GM23248 (cell line): ENCODE data around the gene KCNMA1. TPM values are rescaled to one million over a fixed set of nuclear protein-coding genes. Genes with fewer than 3 reads are reported as not detected.

Source experiments
- DNase-seq: peaks from one replicate; pipeline ENCODE4 v3.0.0-alpha.2; 2015
- H2AFZ ChIP-seq: fragments of 200-600 bp; sonication (generic); 2 replicates; pipeline ENCODE4 v1.6.1; 2016; ENCODE audit warnings: antibody characterized with exemption
- H3F3A ChIP-seq: fragments of 200-600 bp; sonication (generic); 2 replicates; pipeline ENCODE4 v1.6.1; 2016; ENCODE audit warnings: mild to moderate bottlenecking, antibody characterized with exemption, mixed run types; ENCODE audit not compliant: insufficient read depth
- H3K27ac ChIP-seq: fragments of 200-600 bp; sonication (generic); 2 replicates; pipeline ENCODE4 v1.5.1; 2016; ENCODE audit warnings: mild to moderate bottlenecking
- H3K27me3 ChIP-seq: fragments of 200-600 bp; sonication (generic); replicated peaks from 2 replicates; pipeline ENCODE4 v1.6.1; 2016; ENCODE audit warnings: mild to moderate bottlenecking; ENCODE audit not compliant: insufficient read depth
- H3K36me3 ChIP-seq: fragments of 200-600 bp; sonication (generic); 2 replicates; pipeline ENCODE4 v1.6.1; 2016; ENCODE audit warnings: low read depth, mild to moderate bottlenecking
- H3K4me1 ChIP-seq: fragments of 200-600 bp; sonication (generic); 2 replicates; pipeline ENCODE4 v1.6.1; 2016; ENCODE audit warnings: mild to moderate bottlenecking; ENCODE audit not compliant: insufficient read depth
- H3K4me2 ChIP-seq: fragments of 200-600 bp; sonication (generic); one replicate; pipeline ENCODE4 v1.6.1; 2016; ENCODE audit warnings: mild to moderate bottlenecking; ENCODE audit not compliant: unreplicated experiment
- H3K4me3 ChIP-seq: fragments of 200-600 bp; sonication (generic); 2 replicates; pipeline ENCODE4 v1.5.1; 2016; ENCODE audit warnings: mild to moderate bottlenecking
- H3K79me2 ChIP-seq: fragments of 200-600 bp; sonication (generic); 2 replicates; pipeline ENCODE4 v1.6.1; 2016; ENCODE audit warnings: mild to moderate bottlenecking; ENCODE audit not compliant: insufficient read depth
- H3K9ac ChIP-seq: fragments of 200-600 bp; sonication (generic); 2 replicates; pipeline ENCODE4 v1.6.1; 2016; ENCODE audit warnings: mild to moderate bottlenecking
- H3K9me2 ChIP-seq: fragments of 200-600 bp; sonication (generic); 2 replicates; pipeline ENCODE4 v1.6.1; 2016; ENCODE audit warnings: mixed run types, mild to moderate bottlenecking, moderate library complexity; ENCODE audit not compliant: insufficient read depth
- H3K9me3 ChIP-seq: fragments of 200-600 bp; sonication (generic); one replicate; pipeline ENCODE4 v1.6.1; 2017; ENCODE audit warnings: low read depth
- H4K20me1 ChIP-seq: fragments of 200-600 bp; sonication (generic); 2 replicates; pipeline ENCODE4 v1.6.0; 2016; ENCODE audit not compliant: insufficient read depth
- EZH2 ChIP-seq: fragments of 200-600 bp; sonication (generic); IDR thresholded peaks from 2 replicates; pipeline ENCODE4 v1.6.1; 2018; ENCODE audit warnings: antibody characterized with exemption, mild to moderate bottlenecking; ENCODE audit not compliant: insufficient read depth, poor library complexity, severe bottlenecking
- EZH2phosphoT487 ChIP-seq: fragments of 200-600 bp; sonication (generic); IDR thresholded peaks from 2 replicates; pipeline ENCODE4 v1.6.1; 2018; ENCODE audit warnings: antibody characterized with exemption, moderate library complexity, mild to moderate bottlenecking, low read depth; ENCODE audit not compliant: insufficient read depth
- WGBS, 2 experiments: methylation state at CpG; one replicate each; pipeline ENCODE4 v1.1.6; 2015 to 2017; ENCODE audit warnings: low lambda C conversion rate in 2 of 2, low coverage in 1 of 2; ENCODE audit errors: missing lambda C conversion rate in 2 of 2; 5-methylcytosine and 5-hydroxymethylcytosine counted together
- in situ Hi-C: fragments of 300-500 bp; cut with MboI; formaldehyde crosslinking; loops from 2 replicates; pipeline ENCODE4 v1.15.0; 2020
- polyA plus RNA-seq: library from polyadenylated mRNA; unstranded; fragments of >200 nt; fragmentation: Nextera tagmentation; extraction: Ambion mirVana; gene quantifications from 2 replicates; pipeline ENCODE4 v1.2.1, GENCODE V29; 2016
- total RNA-seq: library from RNA; depleted of rRNA; stranded (reverse); fragments of >200 nt; shearing (Covaris generic); gene quantifications from 2 replicates; pipeline ENCODE4 v1.2.3, GENCODE V29; 2014

KCNMA1 gene
- total and polyA plus RNA-seq, 2 experiments from 2014 or later, result 14.2 to 25.1 TPM

GRCh38 chr10:77097625-77098024 lies 540.0 kb downstream of the KCNMA1 start:
- Histone ChIP-seq H3K27ac (no peak overlapping the region), H3K9ac (no peak overlapping the region), H3K9me2 (no peaks in the 10 kb centered on the region), H3K36me3 (no peaks in the 10 kb centered on the region), H3K4me1 (no peaks in the 10 kb centered on the region), H3K4me3 (no peak overlapping the region), H2AFZ (no peak overlapping the region), H3F3A (no peaks in the 10 kb centered on the region), H3K27me3 (no peaks in the 10 kb centered on the region), H3K9me3 (no peaks in the 10 kb centered on the region), H3K4me2 (no peak overlapping the region), H4K20me1 (no peaks in the 10 kb centered on the region), H3K79me2 (no peaks in the 10 kb centered on the region)
- 93 to 100% methylated on average over 1 of the region's 1 CpG for WGBS, 2 experiments
- no peak for DNase-seq
- in situ Hi-C loops, result no loop called here
- no peak for TF ChIP-seq EZH2phosphoT487
- TF ChIP-seq EZH2, result no peak

DNA sequence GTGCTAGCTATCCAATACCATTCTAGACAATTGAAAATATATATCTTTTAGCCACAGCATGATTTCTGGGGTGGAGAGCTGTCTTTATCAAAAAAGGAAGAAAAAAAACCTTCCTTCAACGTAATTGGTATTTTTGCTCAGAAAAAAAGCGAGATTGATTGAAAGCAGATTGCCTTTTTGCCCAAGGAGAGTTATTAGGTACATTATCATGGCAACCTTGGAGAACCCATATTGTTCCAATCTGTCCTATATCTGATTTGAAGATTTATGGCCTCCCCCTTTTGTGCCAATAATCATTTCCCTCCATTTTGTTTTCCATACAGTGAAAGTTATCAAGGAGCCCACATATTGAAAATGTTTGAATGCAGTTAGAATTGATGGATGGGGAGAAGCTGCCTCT lies 544.5 kb downstream of the KCNMA1 start:
- Histone ChIP-seq H3K79me2 (no peaks in the 10 kb centered on the region), H3K27me3 (no peaks in the 10 kb centered on the region), H3K9ac (no peak overlapping the region), H3K36me3 (no peaks in the 10 kb centered on the region), H3K27ac (no peak overlapping the region), H3F3A (no peaks in the 10 kb centered on the region), H2AFZ (no peak overlapping the region), H4K20me1 (no peaks in the 10 kb centered on the region), H3K9me3 (no peaks in the 10 kb centered on the region), H3K4me3 (no peak overlapping the region), H3K9me2 (no peaks in the 10 kb centered on the region), H3K4me1 (no peaks in the 10 kb centered on the region), H3K4me2 (no peak overlapping the region)
- in situ Hi-C loops, result no loop called here
- DNase-seq, result no peak
- no peak for TF ChIP-seq EZH2
- TF ChIP-seq EZH2phosphoT487, result no peak
- 94 to 96% methylated on average over 2 of the region's 2 CpGs for WGBS, 2 experiments

- no peaks in the 10 kb centered on the region for H3K9me2 ChIP-seq
- no peak overlapping the region for H3K4me2 ChIP-seq
- no peaks in the 10 kb centered on the region for H3K27me3 ChIP-seq
- no peaks in the 10 kb centered on the region for H3K79me2 ChIP-seq
- DNase-seq, result no peak
- H3F3A ChIP-seq, result no peaks in the 10 kb centered on the region
- no peak overlapping the region for H3K27ac ChIP-seq
- TF ChIP-seq EZH2, result no peak
- no peak for TF ChIP-seq EZH2phosphoT487
- H3K4me1 ChIP-seq, result peaks cover 5% of the 10 kb centered on the region; the same call in 1 of the 2 replicates
- H2AFZ ChIP-seq, result no peak overlapping the region
- in situ Hi-C loops, result no loop called here
- H3K4me3 ChIP-seq, result no peak overlapping the region
- no peaks in the 10 kb centered on the region for H4K20me1 ChIP-seq
- WGBS, 2 experiments, result 86 to 87% methylated on average over 6 of the region's 6 CpGs
- H3K9me3 ChIP-seq, result no peaks in the 10 kb centered on the region
- H3K9ac ChIP-seq, result no peak overlapping the region
- H3K36me3 ChIP-seq, result no peaks in the 10 kb centered on the region
These were observed 545.9 kb downstream of the KCNMA1 start for GRCh38 chr10:77091597-77092165.

GRCh38 chr10:77090381-77091356 lies 546.9 kb downstream of the KCNMA1 start:
- peaks cover 5% of the 10 kb centered on the region; the same call in 1 of the 2 replicates for H3K4me1 ChIP-seq
- 82% methylated on average over 17 of the region's 17 CpGs for whole genome bisulfite sequencing, 2 experiments

More at GRCh38 chr10:77090381-77091356, 546.9 kb downstream of the KCNMA1 start:
- no peak for TF ChIP-seq EZH2
- Histone ChIP-seq H3K9me3 (no peaks in the 10 kb centered on the region), H3K9ac (no peak overlapping the region), H3K27me3 (no peaks in the 10 kb centered on the region), H2AFZ (no peak overlapping the region), H3K79me2 (no peaks in the 10 kb centered on the region), H3K4me3 (no peak overlapping the region), H3K9me2 (no peaks in the 10 kb centered on the region), H3F3A (no peaks in the 10 kb centered on the region), H3K36me3 (no peaks in the 10 kb centered on the region), H4K20me1 (no peaks in the 10 kb centered on the region), H3K27ac (no peak overlapping the region), H3K4me2 (no peak overlapping the region)
- no peak for DNase-seq
- in situ Hi-C loops, result no loop called here
